22Rv1 (cell line): Measurements from ENCODE around the gene SYCP1.

Experiments
- ZFX ChIP-seq: fragments of 450-650 bp; IDR thresholded peaks from 2 replicates; pipeline ENCODE4 v1.6.1; 2017; ENCODE audit warnings: antibody characterized with exemption, borderline replicate concordance
- TF ChIP-seq, protein P1 (sequence below): fragments of 450-650 bp; IDR thresholded peaks from 2 replicates; pipeline ENCODE4 v1.5.1; 2017; ENCODE audit warnings: mild to moderate bottlenecking

DNA sequence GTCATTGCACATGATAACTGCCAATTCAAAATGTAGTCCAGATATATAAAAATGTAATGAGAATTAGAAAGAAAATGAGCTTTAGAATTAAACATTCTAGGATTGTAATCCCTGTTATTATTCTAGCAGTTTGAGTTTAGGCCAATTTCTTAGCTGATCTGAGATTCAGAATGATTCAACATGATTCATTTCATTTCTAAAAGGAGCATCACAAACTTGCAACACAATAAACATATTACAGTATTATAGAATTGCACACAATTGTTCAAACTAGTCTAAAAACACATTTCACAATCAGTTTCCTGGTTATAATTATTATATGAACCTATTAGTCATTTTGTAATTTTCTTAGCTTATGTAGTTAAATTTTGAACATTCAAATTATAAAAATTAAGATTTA is 131.6 kb downstream of the SYCP1 start:
- TF ChIP-seq, protein P1, sequence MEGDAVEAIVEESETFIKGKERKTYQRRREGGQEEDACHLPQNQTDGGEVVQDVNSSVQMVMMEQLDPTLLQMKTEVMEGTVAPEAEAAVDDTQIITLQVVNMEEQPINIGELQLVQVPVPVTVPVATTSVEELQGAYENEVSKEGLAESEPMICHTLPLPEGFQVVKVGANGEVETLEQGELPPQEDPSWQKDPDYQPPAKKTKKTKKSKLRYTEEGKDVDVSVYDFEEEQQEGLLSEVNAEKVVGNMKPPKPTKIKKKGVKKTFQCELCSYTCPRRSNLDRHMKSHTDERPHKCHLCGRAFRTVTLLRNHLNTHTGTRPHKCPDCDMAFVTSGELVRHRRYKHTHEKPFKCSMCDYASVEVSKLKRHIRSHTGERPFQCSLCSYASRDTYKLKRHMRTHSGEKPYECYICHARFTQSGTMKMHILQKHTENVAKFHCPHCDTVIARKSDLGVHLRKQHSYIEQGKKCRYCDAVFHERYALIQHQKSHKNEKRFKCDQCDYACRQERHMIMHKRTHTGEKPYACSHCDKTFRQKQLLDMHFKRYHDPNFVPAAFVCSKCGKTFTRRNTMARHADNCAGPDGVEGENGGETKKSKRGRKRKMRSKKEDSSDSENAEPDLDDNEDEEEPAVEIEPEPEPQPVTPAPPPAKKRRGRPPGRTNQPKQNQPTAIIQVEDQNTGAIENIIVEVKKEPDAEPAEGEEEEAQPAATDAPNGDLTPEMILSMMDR, result no peak
- no peak for TF ChIP-seq ZFX
